ENCODE measurements around the gene CPVL. TPM values are rescaled to one million over a fixed set of nuclear protein-coding genes. Genes with fewer than 3 reads are reported as not detected.
A peak's percentile ranks its signal among the peaks of the same experiment; 100 is the strongest.

Gene CPVL
- total RNA-seq, 1 experiment from 2014 or later, result 1.6 TPM

DNA sequence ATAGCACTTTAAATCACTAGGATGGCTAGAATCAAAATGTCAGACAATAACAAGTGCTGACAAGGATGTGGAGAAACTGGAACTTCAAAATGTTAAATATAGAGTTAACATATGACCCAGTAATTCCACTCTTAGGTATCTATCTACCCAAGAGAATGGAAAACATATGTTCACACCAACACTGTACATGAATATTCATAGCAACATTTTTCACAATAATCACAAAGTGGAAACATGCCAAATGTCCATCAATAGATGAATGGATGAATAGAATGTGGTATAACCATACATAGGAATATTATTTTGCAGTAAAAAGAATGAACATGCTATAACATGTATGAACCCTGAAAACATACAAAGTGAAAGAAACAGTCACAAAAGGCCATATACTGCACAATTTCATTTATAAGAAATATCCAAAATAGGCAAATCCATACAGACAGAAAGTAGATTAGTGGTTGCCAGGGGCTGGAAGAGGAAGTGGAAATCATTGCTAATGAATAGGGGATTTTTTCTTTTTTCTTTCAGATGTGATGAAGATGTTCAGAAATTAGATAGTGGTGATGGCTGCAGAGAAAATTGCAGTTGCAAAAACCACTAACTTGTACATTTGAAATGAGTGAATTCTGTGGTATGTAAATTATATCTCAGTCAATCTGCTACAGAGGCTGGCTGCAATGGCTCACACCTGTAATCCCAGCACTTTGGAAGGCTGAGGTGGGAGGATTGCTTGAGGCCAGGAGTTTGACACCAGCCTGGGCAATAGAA, 93.0 kb downstream of the CPVL start:
- H3K36me3 ChIP-seq, result no peaks in the 10 kb centered on the region
- H3K9me3 ChIP-seq (replicated peaks), result no peaks in the 10 kb centered on the region
- DNase-seq (ENCODE audit: low read depth in 1 of 2, low spot score in 2 of 2), result no peak
- H3K4me3 ChIP-seq, result no peak overlapping the region
- no peak overlapping the region for H3K27ac ChIP-seq
- no peaks in the 10 kb centered on the region for H3K4me1 ChIP-seq (replicated peaks)
- H3K27me3 ChIP-seq (replicated peaks), result no peaks in the 10 kb centered on the region

DNA sequence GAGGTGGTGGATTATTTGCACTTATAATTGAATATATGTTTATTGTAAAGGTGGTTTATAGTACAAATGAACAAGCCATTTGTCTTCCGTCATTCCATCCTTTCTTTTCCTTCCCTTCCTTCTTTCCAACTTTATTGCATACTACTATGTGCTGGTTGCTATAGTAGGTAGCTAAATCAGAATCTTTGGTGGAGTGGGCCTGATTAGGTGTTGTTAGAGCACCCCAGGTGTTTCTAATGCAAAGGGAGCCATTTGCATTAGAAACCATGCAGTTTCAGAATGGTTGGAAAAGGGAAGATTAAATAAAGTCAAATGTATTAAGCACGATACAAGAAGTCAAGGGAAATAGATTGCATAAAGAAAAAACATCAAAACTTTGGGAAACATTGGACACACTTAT, 99.4 kb downstream of the CPVL start:
- Histone ChIP-seq H3K27me3 (replicated peaks) (no peaks in the 10 kb centered on the region), H3K36me3 (no peaks in the 10 kb centered on the region), H3K9me3 (replicated peaks) (no peaks in the 10 kb centered on the region; the same call in 1 of the 2 replicates), H3K4me1 (replicated peaks) (no peaks in the 10 kb centered on the region), H3K27ac (no peak overlapping the region), H3K4me3 (no peak overlapping the region)
- no peak for DNase-seq (ENCODE audit: low read depth in 1 of 2, low spot score in 2 of 2)

DNA sequence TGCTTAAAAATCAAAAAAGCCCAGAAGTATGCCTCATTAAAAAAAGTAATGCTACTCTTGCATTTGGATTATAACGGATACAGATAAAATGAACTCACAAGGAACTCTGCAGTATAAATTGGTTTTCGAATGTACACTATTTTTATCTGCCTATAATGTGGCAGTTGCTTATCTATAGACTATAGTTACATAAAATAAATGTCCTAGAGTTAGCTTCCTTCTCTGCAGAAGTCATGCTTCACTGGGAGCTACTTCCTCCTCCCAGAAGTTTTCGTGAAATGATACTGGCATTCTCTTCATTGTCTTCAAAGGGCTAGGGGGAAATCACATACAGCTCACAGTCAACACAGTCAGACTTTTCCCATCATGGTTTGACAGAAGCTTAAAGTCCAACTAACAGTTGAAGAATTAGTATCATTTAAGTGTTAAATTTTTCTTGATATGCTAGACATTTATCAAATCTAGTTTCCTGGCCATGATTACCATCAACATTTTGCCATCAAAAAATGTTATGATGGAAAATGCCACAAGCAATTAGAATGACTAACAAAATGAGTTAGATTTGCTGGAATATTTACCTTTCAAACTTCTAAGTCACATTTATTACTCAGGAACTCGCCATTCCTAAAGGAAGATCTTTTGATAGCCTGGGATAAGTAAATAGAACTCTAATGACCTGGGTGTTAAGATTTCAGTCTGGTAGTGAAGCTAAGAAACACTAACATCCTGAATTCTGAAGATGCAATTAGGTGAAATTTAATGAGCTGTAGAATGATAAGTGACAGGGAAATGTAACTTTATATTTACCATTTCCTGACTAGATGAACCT, 100.9 kb downstream of the CPVL start:
- no peak overlapping the region for H3K4me3 ChIP-seq
- no peaks in the 10 kb centered on the region for H3K27me3 ChIP-seq (replicated peaks)
- H3K27ac ChIP-seq, result no peak overlapping the region
- H3K4me1 ChIP-seq (replicated peaks), result no peaks in the 10 kb centered on the region
- no peaks in the 10 kb centered on the region; the same call in 1 of the 2 replicates for H3K9me3 ChIP-seq (replicated peaks)
- H3K36me3 ChIP-seq, result no peaks in the 10 kb centered on the region
- no peak for DNase-seq (ENCODE audit: low read depth in 1 of 2, low spot score in 2 of 2)

DNA sequence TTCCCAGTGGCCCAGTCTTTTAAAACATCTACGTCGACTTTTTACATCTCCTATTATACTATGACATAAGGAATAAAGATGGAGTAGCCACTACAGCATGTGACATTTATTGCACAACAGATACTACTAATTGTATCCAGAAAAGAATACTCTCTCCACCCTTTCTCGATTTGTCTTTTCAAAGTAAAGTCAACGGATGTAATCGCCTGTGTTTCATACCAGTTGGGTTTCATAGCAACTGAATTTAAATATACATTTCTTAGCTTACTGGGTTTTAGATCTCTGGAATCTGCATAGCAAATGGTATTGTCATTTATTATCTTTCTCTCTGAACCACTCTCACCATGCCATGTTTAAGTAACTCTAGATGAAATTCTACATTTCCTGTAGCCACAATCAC, 101.8 kb downstream of the CPVL start:
- Histone ChIP-seq H3K4me3 (no peak overlapping the region), H3K9me3 (replicated peaks) (no peaks in the 10 kb centered on the region; the same call in 1 of the 2 replicates), H3K27ac (no peak overlapping the region), H3K4me1 (replicated peaks) (no peaks in the 10 kb centered on the region), H3K36me3 (no peaks in the 10 kb centered on the region), H3K27me3 (replicated peaks) (no peaks in the 10 kb centered on the region)
- DNase-seq (ENCODE audit: low read depth in 1 of 2, low spot score in 2 of 2), result no peak

DNA sequence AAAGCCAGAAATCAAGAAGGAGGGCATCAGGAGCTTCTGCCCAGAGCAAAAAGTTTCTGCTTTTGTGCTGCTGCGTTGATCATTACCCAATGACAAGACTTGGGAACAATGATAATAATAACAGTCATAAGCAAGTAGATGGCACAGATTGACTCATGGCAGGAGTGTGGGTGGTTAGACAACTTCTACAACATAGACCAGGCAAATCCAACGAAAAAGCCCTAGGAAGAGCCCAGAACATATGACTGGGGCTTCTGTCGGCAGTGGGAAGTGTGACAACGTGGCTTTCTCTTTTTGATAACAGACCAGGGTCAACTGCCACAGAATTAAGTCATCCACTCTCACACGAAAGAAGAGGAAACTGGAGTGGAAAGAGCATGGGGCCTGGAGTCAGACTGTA, 102.8 kb downstream of the CPVL start:
- H3K4me3 ChIP-seq, result no peak overlapping the region
- no peaks in the 10 kb centered on the region for H3K4me1 ChIP-seq (replicated peaks)
- no peaks in the 10 kb centered on the region; the same call in 1 of the 2 replicates for H3K9me3 ChIP-seq (replicated peaks)
- DNase-seq (ENCODE audit: low read depth in 1 of 2, low spot score in 2 of 2), result no peak
- no peaks in the 10 kb centered on the region for H3K27me3 ChIP-seq (replicated peaks)
- no peak overlapping the region for H3K27ac ChIP-seq
- no peaks in the 10 kb centered on the region for H3K36me3 ChIP-seq

DNA sequence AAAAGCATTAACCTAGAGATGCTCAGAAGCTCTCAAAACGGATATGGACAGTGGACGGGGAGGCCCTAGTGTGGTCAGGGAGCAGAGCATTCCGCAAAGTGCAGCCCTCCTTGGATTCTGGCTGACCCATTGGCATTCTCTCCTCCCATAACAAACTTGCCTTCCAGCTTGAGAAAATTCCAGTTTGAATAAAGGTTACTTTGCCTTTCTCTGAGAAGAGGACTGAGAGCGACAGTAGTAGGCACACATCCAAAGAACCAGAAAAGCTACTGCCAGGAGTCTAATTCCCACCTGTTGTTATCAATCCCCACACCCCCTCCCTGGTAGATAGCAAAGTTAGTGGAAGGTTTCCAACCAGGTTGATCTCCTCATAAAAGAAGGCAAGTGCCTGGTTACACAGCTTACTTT, 103.5 kb downstream of the CPVL start:
- Histone ChIP-seq H3K4me3 (no peak overlapping the region), H3K36me3 (no peaks in the 10 kb centered on the region), H3K27me3 (replicated peaks) (no peaks in the 10 kb centered on the region), H3K27ac (no peak overlapping the region), H3K4me1 (replicated peaks) (no peaks in the 10 kb centered on the region), H3K9me3 (replicated peaks) (no peaks in the 10 kb centered on the region; the same call in 1 of the 2 replicates)
- no peak for DNase-seq (ENCODE audit: low read depth in 1 of 2, low spot score in 2 of 2)

DNA sequence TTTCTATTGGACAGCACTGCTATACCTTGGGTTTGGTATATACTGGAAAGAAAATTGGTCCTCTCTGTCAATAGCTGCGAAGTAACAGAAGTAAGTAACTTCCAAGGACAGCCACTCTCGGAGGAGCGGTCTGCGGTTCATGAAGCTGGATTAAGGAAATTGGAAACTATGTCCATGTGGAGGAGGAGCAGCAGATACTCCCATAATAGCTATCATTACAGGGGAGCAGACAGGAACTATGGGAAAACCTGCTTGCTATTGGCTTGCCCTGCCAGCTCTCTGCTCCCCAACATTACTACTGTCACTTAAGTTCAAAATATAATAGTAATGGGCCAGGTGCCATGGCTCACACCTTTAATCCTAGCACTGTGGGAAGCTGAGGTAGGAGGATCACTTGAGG, 104.3 kb downstream of the CPVL start:
- Histone ChIP-seq H3K9me3 (replicated peaks) (no peaks in the 10 kb centered on the region; the same call in 1 of the 2 replicates), H3K4me3 (no peak overlapping the region), H3K27me3 (replicated peaks) (no peaks in the 10 kb centered on the region), H3K4me1 (replicated peaks) (no peaks in the 10 kb centered on the region), H3K36me3 (no peaks in the 10 kb centered on the region), H3K27ac (no peak overlapping the region)
- no peak for DNase-seq (ENCODE audit: low read depth in 1 of 2, low spot score in 2 of 2)

DNA sequence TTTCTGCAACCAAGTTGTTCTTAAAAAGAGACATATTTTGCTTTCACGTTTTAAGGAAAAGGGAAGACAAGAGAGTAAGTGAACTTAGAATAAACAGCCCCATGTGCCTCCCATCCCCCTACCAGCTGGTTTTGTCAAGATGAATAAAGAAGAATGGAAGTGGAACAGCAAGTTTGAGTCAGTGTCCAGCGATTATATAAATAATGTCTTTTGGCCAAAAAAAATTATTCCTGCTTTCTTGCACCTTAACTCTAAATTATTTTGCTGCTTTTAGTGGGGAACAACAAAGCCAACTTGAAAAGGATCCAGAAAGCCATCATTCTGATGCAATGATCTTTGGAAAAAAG, 105.8 kb downstream of the CPVL start:
- no peaks in the 10 kb centered on the region for H3K27me3 ChIP-seq (replicated peaks)
- no peak overlapping the region for H3K27ac ChIP-seq
- no peak for DNase-seq (ENCODE audit: low read depth in 1 of 2, low spot score in 2 of 2)
- no peaks in the 10 kb centered on the region; the same call in 1 of the 2 replicates for H3K9me3 ChIP-seq (replicated peaks)
- no peaks in the 10 kb centered on the region; the same call in 1 of the 2 replicates for H3K4me1 ChIP-seq (replicated peaks)
- no peaks in the 10 kb centered on the region for H3K36me3 ChIP-seq
- no peak overlapping the region for H3K4me3 ChIP-seq

DNA sequence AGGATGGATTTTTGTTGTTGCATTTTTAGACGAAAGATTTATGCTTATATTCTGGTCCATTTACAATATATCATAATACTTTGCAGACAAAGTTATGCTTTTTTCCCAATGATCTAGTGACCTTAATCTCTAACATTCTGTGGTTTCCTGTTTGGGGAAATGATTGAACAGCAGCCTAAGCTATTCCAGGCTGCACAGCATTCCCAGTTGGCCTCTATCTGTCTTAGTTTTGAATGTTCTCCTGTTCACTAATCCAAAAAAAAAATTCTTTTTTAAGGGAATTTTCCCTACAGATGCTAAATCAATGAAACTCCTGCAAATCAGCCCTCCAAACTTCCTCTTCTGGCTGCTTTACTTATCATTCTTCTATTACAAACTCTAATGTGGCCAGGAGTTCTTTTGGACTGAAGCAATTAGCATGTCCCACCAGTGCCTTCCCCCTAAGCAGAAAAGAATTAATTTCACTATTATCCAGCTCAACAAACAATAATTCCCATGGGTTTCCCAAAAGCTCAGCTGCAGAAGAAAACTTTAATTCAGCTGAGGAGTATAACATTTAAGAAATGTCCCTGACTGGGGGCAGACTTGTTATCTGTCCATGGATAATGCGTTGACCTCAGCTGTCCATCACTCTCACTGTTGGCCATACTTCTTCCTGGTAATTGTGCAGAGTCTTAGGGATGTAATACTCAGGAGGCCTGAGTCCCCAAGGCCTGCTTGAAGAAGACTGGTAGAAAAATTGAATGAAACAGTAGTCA, 106.3 kb downstream of the CPVL start:
- no peak for DNase-seq (ENCODE audit: low read depth in 1 of 2, low spot score in 2 of 2)
- Histone ChIP-seq H3K4me1 (replicated peaks) (no peaks in the 10 kb centered on the region; the same call in 1 of the 2 replicates), H3K27me3 (replicated peaks) (no peaks in the 10 kb centered on the region)

DNA sequence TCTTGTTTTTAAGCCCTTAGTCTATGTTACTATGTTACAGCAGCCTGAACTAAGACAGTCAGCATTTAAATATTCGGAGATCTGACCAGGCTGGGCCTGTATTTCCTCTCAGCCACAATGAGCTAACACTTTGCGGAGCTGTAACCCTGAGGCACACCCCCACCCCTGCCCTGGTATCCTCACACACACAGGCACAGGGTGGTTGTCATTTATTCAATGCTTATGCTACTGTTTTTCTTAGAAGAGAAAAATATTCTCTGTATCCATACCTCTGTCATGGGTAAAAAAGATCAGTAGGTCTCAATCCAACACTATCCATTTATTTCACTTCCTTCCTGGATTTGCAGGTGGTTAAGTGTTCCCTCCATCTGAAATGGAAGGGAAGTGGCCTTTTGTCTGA, 107.9 kb downstream of the CPVL start:
- Histone ChIP-seq H3K9me3 (replicated peaks) (no peaks in the 10 kb centered on the region), H3K36me3 (no peaks in the 10 kb centered on the region), H3K4me1 (replicated peaks) (no peaks in the 10 kb centered on the region; the same call in 1 of the 2 replicates), H3K27ac (no peak overlapping the region), H3K27me3 (replicated peaks) (no peaks in the 10 kb centered on the region), H3K4me3 (no peak overlapping the region)
- DNase-seq (ENCODE audit: low read depth in 1 of 2, low spot score in 2 of 2), result no peak

More for the DNA sequence above, 106.3 kb downstream of the CPVL start:
- Histone ChIP-seq H3K4me3 (no peak overlapping the region), H3K36me3 (no peaks in the 10 kb centered on the region), H3K9me3 (replicated peaks) (no peaks in the 10 kb centered on the region; the same call in 1 of the 2 replicates), H3K27ac (no peak overlapping the region)

DNA sequence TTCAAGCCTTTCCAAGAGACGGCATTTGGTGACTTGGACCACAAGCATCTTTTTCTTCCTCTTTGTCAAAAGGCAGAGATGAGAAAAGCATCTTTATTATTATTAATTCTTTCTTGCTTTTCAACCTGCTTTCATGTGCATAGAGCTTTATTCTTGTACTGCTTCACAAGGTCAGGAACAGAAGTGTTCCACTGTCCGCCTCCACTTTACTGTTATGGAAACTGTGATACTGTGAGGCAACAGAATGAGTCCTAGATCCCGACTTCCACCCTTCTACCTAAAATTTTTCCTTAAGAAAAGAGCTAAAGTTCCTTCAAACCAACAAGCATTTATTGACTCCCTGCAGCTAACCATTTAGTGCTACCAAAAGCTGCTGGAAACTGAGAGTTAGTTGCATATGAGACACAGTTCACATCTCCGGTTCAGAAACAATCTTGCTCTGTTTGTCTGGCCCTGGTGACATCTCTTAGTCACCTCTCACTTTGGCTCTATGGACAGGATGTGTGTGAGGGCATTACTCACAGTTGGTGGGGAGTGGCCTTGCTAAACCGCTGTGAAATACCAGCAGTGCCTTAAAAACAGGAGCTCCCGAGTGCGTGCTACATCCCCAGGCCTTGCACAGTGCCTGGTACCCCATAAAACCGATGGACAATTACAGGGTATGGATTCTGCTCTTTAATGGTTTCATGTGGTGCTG, 111.1 kb downstream of the CPVL start:
- DNase-seq (ENCODE audit: low read depth in 1 of 2, low spot score in 2 of 2), result peak; percentile 28 to 67
- Histone ChIP-seq H3K27me3 (replicated peaks) (no peaks in the 10 kb centered on the region), H3K36me3 (no peaks in the 10 kb centered on the region), H3K9me3 (replicated peaks) (no peaks in the 10 kb centered on the region), H3K27ac (no peak overlapping the region), H3K4me3 (no peak overlapping the region), H3K4me1 (replicated peaks) (no peaks in the 10 kb centered on the region; the same call in 1 of the 2 replicates)

DNA sequence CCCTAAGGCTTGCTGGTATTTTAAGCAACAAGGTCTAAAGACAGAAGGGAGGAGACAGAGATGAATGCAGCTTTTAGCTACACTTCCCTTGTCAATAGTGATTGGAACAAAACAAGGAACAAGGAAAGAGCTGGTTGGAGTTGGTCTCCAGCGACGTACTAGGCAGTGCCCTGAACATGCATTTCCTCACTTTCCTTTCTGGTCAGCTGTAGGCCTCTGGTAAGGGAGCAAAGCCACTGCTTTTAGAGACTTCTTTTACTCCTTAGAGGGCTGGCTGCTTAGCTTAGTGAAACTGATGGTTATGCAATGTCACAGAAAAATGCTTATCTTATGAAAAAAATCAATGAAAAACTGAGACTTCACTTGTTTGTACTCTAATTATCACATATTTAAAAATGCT, 112.8 kb downstream of the CPVL start:
- Histone ChIP-seq H3K27me3 (replicated peaks) (no peaks in the 10 kb centered on the region), H3K36me3 (no peaks in the 10 kb centered on the region), H3K4me1 (replicated peaks) (no peaks in the 10 kb centered on the region; the same call in 1 of the 2 replicates), H3K4me3 (no peak overlapping the region), H3K9me3 (replicated peaks) (no peaks in the 10 kb centered on the region), H3K27ac (no peak overlapping the region)
- no peak for DNase-seq (ENCODE audit: low read depth in 1 of 2, low spot score in 2 of 2)

DNA sequence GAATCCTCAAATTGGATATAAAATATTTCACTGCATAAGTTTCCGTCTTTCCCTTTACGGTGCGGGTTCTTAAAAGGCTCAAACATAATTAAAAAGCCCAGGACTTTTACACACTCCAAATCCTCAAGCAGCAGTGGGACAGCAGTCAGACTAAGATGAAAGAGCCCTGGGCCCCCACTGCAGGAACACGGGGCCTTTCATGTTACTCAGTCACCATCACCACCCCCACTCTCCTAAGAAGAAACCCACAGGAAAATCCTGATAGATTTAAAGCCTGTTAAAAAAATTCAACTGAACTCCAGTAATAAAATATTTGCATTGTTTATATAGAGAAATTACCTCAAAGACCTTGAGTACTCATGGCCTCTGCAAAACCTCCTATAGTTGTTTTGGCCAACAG, 114.2 kb downstream of the CPVL start:
- Histone ChIP-seq H3K27ac (no peak overlapping the region), H3K27me3 (replicated peaks) (no peaks in the 10 kb centered on the region), H3K4me1 (replicated peaks) (no peaks in the 10 kb centered on the region; the same call in 1 of the 2 replicates), H3K9me3 (replicated peaks) (no peaks in the 10 kb centered on the region; the same call in 1 of the 2 replicates), H3K4me3 (no peak overlapping the region), H3K36me3 (no peaks in the 10 kb centered on the region)
- DNase-seq (ENCODE audit: low read depth in 1 of 2, low spot score in 2 of 2), result no peak

Data from SJSA1 (cell line).